Gastroesophageal sphincter (tissue), 3 donors: ENCODE results near the gene CABLES2.

Source experiments
- POLR2A ChIP-seq, 2 donors: fragments of 450-650 bp; IDR thresholded peaks; one replicate each; pipeline ENCODE4 v1.6.1; 2017; ENCODE audit warnings: antibody characterized with exemption in 2 of 2, mild to moderate bottlenecking in 2 of 2, moderate library complexity in 1 of 2
- TF ChIP-seq, protein P1 (sequence below), 4 experiments: fragments of 200-600 bp in 2 of 4; fragments of 450-650 bp in 2 of 4; sonication (generic) in 1 of 4; IDR thresholded peaks; one replicate each; pipeline ENCODE4 v1.5.1; 2017 to 2019; ENCODE audit warnings: antibody characterized with exemption in 4 of 4, mild to moderate bottlenecking in 2 of 4, moderate library complexity in 2 of 4

DNA sequence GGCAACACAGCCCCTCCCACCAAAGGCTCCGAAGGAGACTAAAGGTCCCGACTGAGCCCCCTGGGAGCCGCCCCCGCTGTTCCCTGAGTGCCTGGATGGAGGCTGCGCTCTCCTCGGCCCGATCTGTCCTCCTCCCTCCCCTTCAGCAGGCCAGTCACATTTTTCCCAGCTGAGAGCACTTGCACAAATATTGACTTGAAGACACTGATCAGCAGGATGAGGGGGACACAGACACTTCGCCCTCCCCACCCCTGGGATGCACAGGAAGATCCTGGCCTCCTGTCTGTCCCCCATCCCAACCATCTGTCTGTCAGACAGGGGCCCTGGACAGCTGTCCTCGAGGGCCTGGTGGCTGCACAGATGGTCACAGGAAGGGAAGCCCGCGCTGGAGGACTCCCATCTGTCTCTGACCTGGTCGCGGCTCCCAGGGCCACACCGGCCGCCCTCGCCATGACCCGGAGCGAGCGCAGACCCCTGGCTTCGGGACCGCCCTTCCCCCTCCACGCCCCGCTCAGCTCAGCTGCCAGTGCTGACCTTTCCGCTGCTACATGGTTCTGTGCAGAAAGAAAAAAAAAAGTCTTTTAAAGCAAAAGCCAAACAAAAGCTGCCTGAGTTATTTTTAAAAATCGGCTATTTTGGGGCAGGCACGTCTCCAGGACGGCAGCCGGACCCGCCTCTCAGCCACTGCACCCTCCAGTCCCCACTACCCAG is 51.1 kb downstream of the CABLES2 start:
- TF ChIP-seq POLR2A (IDR thresholded peaks at IDR 0.05), result no peak
- TF ChIP-seq, protein P1, sequence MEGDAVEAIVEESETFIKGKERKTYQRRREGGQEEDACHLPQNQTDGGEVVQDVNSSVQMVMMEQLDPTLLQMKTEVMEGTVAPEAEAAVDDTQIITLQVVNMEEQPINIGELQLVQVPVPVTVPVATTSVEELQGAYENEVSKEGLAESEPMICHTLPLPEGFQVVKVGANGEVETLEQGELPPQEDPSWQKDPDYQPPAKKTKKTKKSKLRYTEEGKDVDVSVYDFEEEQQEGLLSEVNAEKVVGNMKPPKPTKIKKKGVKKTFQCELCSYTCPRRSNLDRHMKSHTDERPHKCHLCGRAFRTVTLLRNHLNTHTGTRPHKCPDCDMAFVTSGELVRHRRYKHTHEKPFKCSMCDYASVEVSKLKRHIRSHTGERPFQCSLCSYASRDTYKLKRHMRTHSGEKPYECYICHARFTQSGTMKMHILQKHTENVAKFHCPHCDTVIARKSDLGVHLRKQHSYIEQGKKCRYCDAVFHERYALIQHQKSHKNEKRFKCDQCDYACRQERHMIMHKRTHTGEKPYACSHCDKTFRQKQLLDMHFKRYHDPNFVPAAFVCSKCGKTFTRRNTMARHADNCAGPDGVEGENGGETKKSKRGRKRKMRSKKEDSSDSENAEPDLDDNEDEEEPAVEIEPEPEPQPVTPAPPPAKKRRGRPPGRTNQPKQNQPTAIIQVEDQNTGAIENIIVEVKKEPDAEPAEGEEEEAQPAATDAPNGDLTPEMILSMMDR (IDR thresholded peaks at IDR 0.05), result no peak
